Measurements from ENCODE around the gene NLGN2.

The NLGN2 gene

DNA sequence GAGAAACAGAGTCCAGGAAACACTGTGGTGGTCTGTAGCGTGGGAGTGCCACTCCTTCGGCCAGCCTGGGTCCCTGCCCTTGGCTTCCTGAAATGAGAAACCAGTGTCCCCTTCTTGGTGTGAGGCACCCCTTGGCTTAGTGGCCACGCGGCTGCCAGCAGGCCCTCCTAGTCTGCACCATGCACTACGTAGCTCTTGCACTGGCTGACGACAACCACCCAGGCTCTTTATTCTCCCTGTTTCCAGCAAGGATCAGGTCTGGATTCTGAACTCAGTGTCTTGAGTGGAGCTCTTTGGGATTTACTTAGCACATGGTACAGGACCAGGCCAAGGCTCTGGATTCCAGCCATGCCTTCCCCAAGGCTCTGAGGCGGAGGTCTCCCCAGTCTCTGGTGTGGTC lies 19.9 kb downstream of the NLGN2 start:
- Mint-ChIP-seq H3K4me1 (ENCODE audit: low read depth) (no peaks in the 10 kb centered on the region), H3K27me3 (peaks cover 6% of the 10 kb centered on the region), H3K36me3 (ENCODE audit: low read depth) (no peaks in the 10 kb centered on the region), H3K4me3 (no peak overlapping the region), H3K27ac (no peak overlapping the region), H3K9me3 (no peaks in the 10 kb centered on the region)
- intact Hi-C loops (cut with micrococcal nuclease) = no loop called here

DNA sequence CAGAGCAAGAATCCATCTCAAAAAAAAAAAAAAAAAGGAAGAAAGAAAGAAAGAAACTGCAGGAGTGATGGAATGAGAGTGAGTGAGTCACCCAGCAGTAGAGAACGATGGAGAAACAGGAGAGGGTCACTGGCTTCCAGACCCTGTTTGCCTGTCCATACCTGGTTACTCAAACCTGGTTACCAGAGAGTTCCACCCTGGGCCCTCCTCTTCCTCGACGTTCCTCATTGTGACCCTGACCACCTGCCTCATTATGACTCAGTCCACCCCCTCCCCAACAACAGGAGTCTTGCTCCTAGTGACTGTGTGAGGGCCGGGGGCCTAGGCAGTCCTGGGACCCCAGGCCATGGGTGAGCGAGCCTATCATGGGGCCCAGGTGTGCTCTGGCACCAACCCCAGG lies 20.9 kb downstream of the NLGN2 start, which contains the start of gene SPEM3:
SPEM3 (plus strand) TSS at position 301 of the 400 bp plus-strand sequence; CDS start at position 347, 46 bp downstream.
- intact Hi-C loops (cut with micrococcal nuclease) = no loop called here

GRCh38 chr17:7429722-7430121 lies 22.1 kb downstream of the NLGN2 start:
- Mint-ChIP-seq H3K36me3 (ENCODE audit: low read depth) (no peaks in the 10 kb centered on the region), H3K9me3 (no peaks in the 10 kb centered on the region), H3K27me3 (peaks cover 6% of the 10 kb centered on the region), H3K27ac (no peak overlapping the region), H3K4me3 (no peak overlapping the region), H3K4me1 (ENCODE audit: low read depth) (no peaks in the 10 kb centered on the region)
- intact Hi-C loops (cut with micrococcal nuclease) = no loop called here

More for the DNA sequence above, 20.9 kb downstream of the NLGN2 start, which contains the start of gene SPEM3:
- H3K27ac Mint-ChIP-seq = no peak within 1 kb of the TSS
- H3K27me3 Mint-ChIP-seq = peaks cover 6% of the 10 kb centered on the region
- no peaks in the 10 kb centered on the region for H3K9me3 Mint-ChIP-seq
- no peaks in the 10 kb centered on the region for H3K36me3 Mint-ChIP-seq (ENCODE audit: low read depth)
- H3K4me1 Mint-ChIP-seq (ENCODE audit: low read depth) = no peaks in the 10 kb centered on the region
- no peak within 1 kb of the TSS for H3K4me3 Mint-ChIP-seq

- no peak overlapping the region for H3K4me3 Mint-ChIP-seq
- peaks cover 5% of the 10 kb centered on the region for H3K4me1 Mint-ChIP-seq (ENCODE audit: low read depth)
- peaks cover 2% of the 10 kb centered on the region for H3K27me3 Mint-ChIP-seq
- H3K27ac Mint-ChIP-seq = no peak overlapping the region
- H3K9me3 Mint-ChIP-seq = no peaks in the 10 kb centered on the region
- H3K36me3 Mint-ChIP-seq (ENCODE audit: low read depth) = peaks cover 10% of the 10 kb centered on the region
- intact Hi-C loops (cut with micrococcal nuclease) = no loop called here
Measured at GRCh38 chr17:7431231-7431630, 23.6 kb downstream of the NLGN2 start.

GRCh38 chr17:7432296-7432695 lies 24.7 kb downstream of the NLGN2 start:
- Mint-ChIP-seq H3K4me3 (no peak overlapping the region), H3K9me3 (no peaks in the 10 kb centered on the region), H3K27me3 (peaks cover 2% of the 10 kb centered on the region), H3K36me3 (ENCODE audit: low read depth) (peaks cover 17% of the 10 kb centered on the region), H3K27ac (no peak overlapping the region), H3K4me1 (ENCODE audit: low read depth) (peaks cover 13% of the 10 kb centered on the region)
- intact Hi-C loops (cut with micrococcal nuclease) = no loop called here

- peak overlapping the region; percentile 86 for H3K4me3 Mint-ChIP-seq
- intact Hi-C loops (cut with micrococcal nuclease) = loop anchor here (1.0 to 5.0 kb wide), 4 partner anchors 32 to 125 kb away; partner anchors contain the start of genes KCTD11, POLR2A, SENP3 and TMEM256
- H3K9me3 Mint-ChIP-seq = no peaks in the 10 kb centered on the region
- H3K4me1 Mint-ChIP-seq (ENCODE audit: low read depth) = peaks cover 45% of the 10 kb centered on the region
- H3K27ac Mint-ChIP-seq = peak overlapping the region; percentile 90
- peaks cover 30% of the 10 kb centered on the region for H3K27me3 Mint-ChIP-seq
- peaks cover 25% of the 10 kb centered on the region for H3K36me3 Mint-ChIP-seq (ENCODE audit: low read depth)
Measured at GRCh38 chr17:7435676-7436555, 28.3 kb downstream of the NLGN2 start.

GRCh38 chr17:7436556-7437368 lies 29.1 kb downstream of the NLGN2 start:
- Mint-ChIP-seq H3K4me3 (peak overlapping the region; percentile 86), H3K4me1 (ENCODE audit: low read depth) (peaks cover 46% of the 10 kb centered on the region), H3K27me3 (peaks cover 38% of the 10 kb centered on the region), H3K36me3 (ENCODE audit: low read depth) (peaks cover 25% of the 10 kb centered on the region), H3K9me3 (no peaks in the 10 kb centered on the region), H3K27ac (peak overlapping the region; percentile 90)
- intact Hi-C loops (cut with micrococcal nuclease) = loop anchor here (2.0 to 5.0 kb wide), 2 partner anchors 84 to 124 kb away; partner anchors contain the start of genes KCTD11 and SENP3

GRCh38 chr17:7437369-7437863 lies 29.8 kb downstream of the NLGN2 start:
- intact Hi-C loops (cut with micrococcal nuclease) = loop anchor here (2.0 to 5.0 kb wide), 2 partner anchors 85 to 123 kb away; partner anchors contain the start of genes KCTD11 and SENP3
- peaks cover 45% of the 10 kb centered on the region for H3K27me3 Mint-ChIP-seq
- H3K9me3 Mint-ChIP-seq = no peaks in the 10 kb centered on the region
- H3K27ac Mint-ChIP-seq = peak overlapping the region; percentile 53
- peaks cover 46% of the 10 kb centered on the region for H3K4me1 Mint-ChIP-seq (ENCODE audit: low read depth)
- H3K36me3 Mint-ChIP-seq (ENCODE audit: low read depth) = peaks cover 25% of the 10 kb centered on the region
- H3K4me3 Mint-ChIP-seq = peak overlapping the region; percentile 86

DNA sequence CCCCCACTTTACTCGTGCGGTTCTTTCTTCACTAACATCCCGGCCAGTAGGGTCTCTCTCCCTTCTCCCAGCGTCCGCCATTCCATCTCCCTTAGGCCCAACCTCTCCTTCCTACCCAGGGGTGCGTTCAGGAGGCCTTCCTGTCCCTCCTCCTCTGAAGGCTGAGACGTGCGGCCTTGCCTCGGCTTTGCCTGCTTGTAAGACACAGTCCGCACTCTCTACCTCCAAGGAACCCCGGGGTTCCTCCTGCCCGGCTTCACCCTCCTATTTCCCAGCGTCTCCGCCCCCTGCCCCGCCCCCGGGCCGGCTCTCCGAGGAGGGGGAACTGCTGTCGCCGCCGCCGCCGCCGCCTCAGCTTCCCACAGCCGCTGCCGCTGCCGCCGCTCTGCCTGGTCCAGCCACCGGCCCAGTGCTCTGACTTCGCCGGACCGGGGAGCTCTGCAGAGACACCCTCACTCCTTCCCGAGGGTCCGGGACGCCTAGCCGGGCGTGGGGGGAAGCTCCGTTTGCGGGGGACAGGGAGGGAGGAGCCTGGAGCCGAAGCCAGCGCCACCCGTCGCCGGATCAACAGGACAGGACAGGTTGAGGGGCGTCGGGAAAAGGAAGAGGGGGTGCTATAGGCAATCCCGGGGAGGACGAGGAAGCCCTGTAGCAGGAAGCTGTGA lies 30.4 kb downstream of the NLGN2 start:
- peaks cover 25% of the 10 kb centered on the region for H3K36me3 Mint-ChIP-seq (ENCODE audit: low read depth)
- peak overlapping the region; percentile 53 for H3K27ac Mint-ChIP-seq
- H3K27me3 Mint-ChIP-seq = peaks cover 51% of the 10 kb centered on the region
- peaks cover 46% of the 10 kb centered on the region for H3K4me1 Mint-ChIP-seq (ENCODE audit: low read depth)
- H3K4me3 Mint-ChIP-seq = peak overlapping the region; percentile 86
- intact Hi-C loops (cut with micrococcal nuclease) = loop anchor here (2.0 to 5.0 kb wide), 2 partner anchors 86 to 123 kb away; partner anchors contain the start of genes KCTD11 and SENP3
- no peaks in the 10 kb centered on the region for H3K9me3 Mint-ChIP-seq

- peak overlapping the region; percentile 53 for H3K27ac Mint-ChIP-seq
- intact Hi-C loops (cut with micrococcal nuclease) = loop anchor here (5.0 kb wide), 1 partner anchor 87 kb away; the partner anchor contains the start of gene KCTD11
- H3K27me3 Mint-ChIP-seq = peaks cover 59% of the 10 kb centered on the region
- peak overlapping the region; percentile 86 for H3K4me3 Mint-ChIP-seq
- H3K4me1 Mint-ChIP-seq (ENCODE audit: low read depth) = peaks cover 46% of the 10 kb centered on the region
- H3K9me3 Mint-ChIP-seq = no peaks in the 10 kb centered on the region
- H3K36me3 Mint-ChIP-seq (ENCODE audit: low read depth) = peaks cover 25% of the 10 kb centered on the region
Measured at GRCh38 chr17:7438656-7439460, 31.2 kb downstream of the NLGN2 start.

DNA sequence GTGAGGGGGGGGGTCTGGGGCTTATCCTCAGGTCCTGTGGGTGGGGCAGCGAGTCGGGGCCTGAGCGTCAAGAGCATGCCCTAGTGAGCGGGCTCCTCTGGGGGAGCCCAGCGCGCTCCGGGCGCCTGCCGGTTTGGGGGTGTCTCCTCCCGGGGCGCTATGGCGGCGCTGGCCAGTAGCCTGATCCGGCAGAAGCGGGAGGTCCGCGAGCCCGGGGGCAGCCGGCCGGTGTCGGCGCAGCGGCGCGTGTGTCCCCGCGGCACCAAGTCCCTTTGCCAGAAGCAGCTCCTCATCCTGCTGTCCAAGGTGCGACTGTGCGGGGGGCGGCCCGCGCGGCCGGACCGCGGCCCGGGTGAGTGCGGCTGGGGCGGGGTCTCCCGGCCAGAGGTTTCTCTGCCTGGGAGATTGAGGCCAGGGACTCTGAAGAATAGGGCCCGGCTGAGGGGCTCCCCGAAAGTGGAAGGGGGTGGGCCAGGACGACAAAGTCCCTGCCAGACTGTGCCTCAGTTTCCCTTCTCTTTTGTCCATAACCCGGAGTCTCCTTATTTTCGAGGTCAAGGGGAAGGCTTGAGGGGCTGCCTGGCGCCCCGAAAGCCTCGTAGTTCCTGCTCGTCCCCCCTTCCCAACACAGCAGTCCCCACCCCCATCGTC lies 31.9 kb downstream of the NLGN2 start, which contains the start of gene FGF11:
FGF11 (plus strand) TSS at position 51 of the 651 bp plus-strand sequence; CDS start at position 160, 109 bp downstream.
- H3K27ac Mint-ChIP-seq = peak within 1 kb of the TSS; percentile 53
- peaks cover 46% of the 10 kb centered on the region for H3K4me1 Mint-ChIP-seq (ENCODE audit: low read depth)
- H3K36me3 Mint-ChIP-seq (ENCODE audit: low read depth) = peaks cover 25% of the 10 kb centered on the region
- H3K27me3 Mint-ChIP-seq = peaks cover 66% of the 10 kb centered on the region
- intact Hi-C loops (cut with micrococcal nuclease) = loop anchor here (5.0 kb wide), 1 partner anchor 87 kb away; the partner anchor contains the start of gene KCTD11
- no peaks in the 10 kb centered on the region for H3K9me3 Mint-ChIP-seq
- peak within 1 kb of the TSS; percentile 86 for H3K4me3 Mint-ChIP-seq
